ENCODE measurements around the gene DNAI7.

The DNAI7 gene

DNA sequence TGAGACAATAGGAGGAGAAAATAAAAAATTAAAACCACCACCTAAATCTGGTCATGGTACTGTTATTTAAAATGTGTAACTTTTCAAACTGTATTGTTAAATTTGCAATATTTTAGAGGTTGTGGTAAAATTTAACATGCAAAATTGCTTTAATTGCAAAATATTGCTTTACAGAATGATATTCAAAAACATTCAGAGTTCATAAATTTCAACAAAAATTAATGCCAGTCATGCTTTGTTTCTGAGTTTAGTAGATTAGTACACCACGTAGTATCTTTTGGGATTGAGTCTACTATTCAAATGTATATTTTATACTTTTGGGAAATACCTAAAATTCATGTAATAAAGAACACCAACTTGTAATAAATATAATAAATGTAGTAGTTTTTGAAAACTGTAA is 18.4 kb upstream of the DNAI7 start:
- no peak overlapping the region for H3K27ac ChIP-seq (ENCODE audit: low read length)
- H3K36me3 ChIP-seq (replicated peaks; ENCODE audit: insufficient read depth, low read length), result no peaks in the 10 kb centered on the region; the same call in 1 of the 2 replicates
- no peaks in the 10 kb centered on the region for H3K9me3 ChIP-seq (replicated peaks; ENCODE audit: insufficient read depth, low read length)
- H3K9me2 ChIP-seq (replicated peaks; ENCODE audit: insufficient read depth, low read length), result no peaks in the 10 kb centered on the region
- TF ChIP-seq EZH2 (optimal IDR thresholded peaks at IDR 0.05; ENCODE audit: low read depth, low read length) (no peak), EZH2phosphoT487 (IDR thresholded peaks at IDR 0.05; ENCODE audit: low read length) (no peak)
- TF ChIP-seq, protein P1, sequence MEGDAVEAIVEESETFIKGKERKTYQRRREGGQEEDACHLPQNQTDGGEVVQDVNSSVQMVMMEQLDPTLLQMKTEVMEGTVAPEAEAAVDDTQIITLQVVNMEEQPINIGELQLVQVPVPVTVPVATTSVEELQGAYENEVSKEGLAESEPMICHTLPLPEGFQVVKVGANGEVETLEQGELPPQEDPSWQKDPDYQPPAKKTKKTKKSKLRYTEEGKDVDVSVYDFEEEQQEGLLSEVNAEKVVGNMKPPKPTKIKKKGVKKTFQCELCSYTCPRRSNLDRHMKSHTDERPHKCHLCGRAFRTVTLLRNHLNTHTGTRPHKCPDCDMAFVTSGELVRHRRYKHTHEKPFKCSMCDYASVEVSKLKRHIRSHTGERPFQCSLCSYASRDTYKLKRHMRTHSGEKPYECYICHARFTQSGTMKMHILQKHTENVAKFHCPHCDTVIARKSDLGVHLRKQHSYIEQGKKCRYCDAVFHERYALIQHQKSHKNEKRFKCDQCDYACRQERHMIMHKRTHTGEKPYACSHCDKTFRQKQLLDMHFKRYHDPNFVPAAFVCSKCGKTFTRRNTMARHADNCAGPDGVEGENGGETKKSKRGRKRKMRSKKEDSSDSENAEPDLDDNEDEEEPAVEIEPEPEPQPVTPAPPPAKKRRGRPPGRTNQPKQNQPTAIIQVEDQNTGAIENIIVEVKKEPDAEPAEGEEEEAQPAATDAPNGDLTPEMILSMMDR (IDR thresholded peaks at IDR 0.05; ENCODE audit: low read length), result no peak
- DNase-seq, result no peak
- no peaks in the 10 kb centered on the region for H3K27me3 ChIP-seq (replicated peaks; ENCODE audit: insufficient read depth, low read length)
- no peaks in the 10 kb centered on the region for H3F3A ChIP-seq (ENCODE audit: insufficient read depth, low read length)
- H3K4me3 ChIP-seq (ENCODE audit: low read length), result no peak overlapping the region
- 0 out of 2 replicates have a peak, but pooled peaks cover 8% of the 10 kb centered on the region for H3K79me2 ChIP-seq (ENCODE audit: low read length)
- H2AFZ ChIP-seq (ENCODE audit: low read length), result no peak overlapping the region
- H4K20me1 ChIP-seq (ENCODE audit: insufficient read depth, low read length), result no peaks in the 10 kb centered on the region; the same call in 1 of the 2 replicates
- H3K9ac ChIP-seq (ENCODE audit: low read length), result no peak overlapping the region
- no peaks in the 10 kb centered on the region for H3K4me1 ChIP-seq (ENCODE audit: low read length)
- no peak overlapping the region for H3K4me2 ChIP-seq (ENCODE audit: low read depth, low read length)

DNA sequence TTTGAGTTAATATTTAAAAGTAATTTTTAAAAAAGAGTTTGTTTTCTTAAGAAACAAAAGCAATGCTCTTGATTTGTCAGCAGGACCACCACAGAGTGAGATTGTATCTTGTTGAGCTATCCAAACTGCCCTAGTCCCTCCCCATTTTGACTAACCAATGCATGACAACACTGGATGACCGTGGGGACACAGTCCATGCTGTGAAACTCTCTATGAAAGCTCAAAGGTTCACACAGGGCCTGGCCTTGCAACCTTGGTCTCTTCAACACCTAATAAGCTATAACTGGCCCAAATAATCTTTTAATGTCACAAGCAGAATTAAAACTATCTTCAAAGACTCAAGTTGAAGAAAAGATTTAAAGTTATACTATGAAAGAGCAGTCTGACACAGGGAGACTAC is 13.6 kb upstream of the DNAI7 start:
- no peaks in the 10 kb centered on the region for H3F3A ChIP-seq (ENCODE audit: insufficient read depth, low read length)
- no peak for DNase-seq
- no peaks in the 10 kb centered on the region for H3K27me3 ChIP-seq (replicated peaks; ENCODE audit: insufficient read depth, low read length)
- H3K27ac ChIP-seq (ENCODE audit: low read length), result no peak overlapping the region
- no peaks in the 10 kb centered on the region for H3K4me1 ChIP-seq (ENCODE audit: low read length)
- no peaks in the 10 kb centered on the region for H3K9me2 ChIP-seq (replicated peaks; ENCODE audit: insufficient read depth, low read length)
- H4K20me1 ChIP-seq (ENCODE audit: insufficient read depth, low read length), result no peaks in the 10 kb centered on the region; the same call in 1 of the 2 replicates
- no peak overlapping the region for H3K4me2 ChIP-seq (ENCODE audit: low read depth, low read length)
- H3K4me3 ChIP-seq (ENCODE audit: low read length), result no peak overlapping the region
- H3K9me3 ChIP-seq (replicated peaks; ENCODE audit: insufficient read depth, low read length), result no peaks in the 10 kb centered on the region
- TF ChIP-seq EZH2phosphoT487 (IDR thresholded peaks at IDR 0.05; ENCODE audit: low read length), result no peak
- TF ChIP-seq EZH2 (optimal IDR thresholded peaks at IDR 0.05; ENCODE audit: low read depth, low read length), result no peak
- TF ChIP-seq, protein P1 (IDR thresholded peaks at IDR 0.05; ENCODE audit: low read length), result no peak
- H3K79me2 ChIP-seq (ENCODE audit: low read length), result no peaks in the 10 kb centered on the region
- H3K9ac ChIP-seq (ENCODE audit: low read length), result no peak overlapping the region
- H3K36me3 ChIP-seq (replicated peaks; ENCODE audit: insufficient read depth, low read length), result peaks cover 5% of the 10 kb centered on the region; the same call in 1 of the 2 replicates
- no peak overlapping the region for H2AFZ ChIP-seq (ENCODE audit: low read length)

DNA sequence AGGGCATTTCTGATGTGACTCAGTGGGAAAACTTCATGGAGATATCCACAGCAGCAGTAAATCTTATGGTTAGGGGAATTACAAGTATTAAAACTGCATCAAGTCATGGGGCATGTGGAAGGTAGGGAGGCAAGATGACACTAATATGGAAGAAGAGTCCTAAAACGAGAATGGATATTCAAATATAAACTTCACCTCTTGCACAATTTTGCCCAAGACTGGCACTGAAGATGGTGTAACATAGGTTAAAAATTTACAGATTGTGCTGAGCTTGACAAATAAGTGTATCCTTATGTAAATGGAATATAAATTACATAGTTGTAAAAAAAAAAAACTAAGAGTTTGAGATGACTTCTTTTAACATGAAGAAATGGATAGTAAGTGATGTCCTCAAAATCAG is 12.9 kb upstream of the DNAI7 start:
- H3K4me3 ChIP-seq (ENCODE audit: low read length), result no peak overlapping the region
- H3K9me2 ChIP-seq (replicated peaks; ENCODE audit: insufficient read depth, low read length), result no peaks in the 10 kb centered on the region
- no peak overlapping the region for H3K9ac ChIP-seq (ENCODE audit: low read length)
- TF ChIP-seq, protein P1 (IDR thresholded peaks at IDR 0.05; ENCODE audit: low read length), result no peak
- TF ChIP-seq EZH2 (optimal IDR thresholded peaks at IDR 0.05; ENCODE audit: low read depth, low read length) (no peak), EZH2phosphoT487 (IDR thresholded peaks at IDR 0.05; ENCODE audit: low read length) (no peak)
- no peaks in the 10 kb centered on the region for H3K27me3 ChIP-seq (replicated peaks; ENCODE audit: insufficient read depth, low read length)
- H3K36me3 ChIP-seq (replicated peaks; ENCODE audit: insufficient read depth, low read length), result peaks cover 5% of the 10 kb centered on the region; the same call in 1 of the 2 replicates
- no peaks in the 10 kb centered on the region for H3F3A ChIP-seq (ENCODE audit: insufficient read depth, low read length)
- no peaks in the 10 kb centered on the region for H3K4me1 ChIP-seq (ENCODE audit: low read length)
- H2AFZ ChIP-seq (ENCODE audit: low read length), result no peak overlapping the region
- DNase-seq, result no peak
- H3K4me2 ChIP-seq (ENCODE audit: low read depth, low read length), result no peak overlapping the region
- H3K9me3 ChIP-seq (replicated peaks; ENCODE audit: insufficient read depth, low read length), result no peaks in the 10 kb centered on the region
- no peak overlapping the region for H3K27ac ChIP-seq (ENCODE audit: low read length)
- H3K79me2 ChIP-seq (ENCODE audit: low read length), result no peaks in the 10 kb centered on the region
- H4K20me1 ChIP-seq (ENCODE audit: insufficient read depth, low read length), result no peaks in the 10 kb centered on the region; the same call in 1 of the 2 replicates

Measured in MM.1S (cell line).